Osteoblast (primary cell): ENCODE measurements around the gene NR1H3. TPM values are rescaled to one million over a fixed set of nuclear protein-coding genes. Genes with fewer than 3 reads are reported as not detected.
A peak's percentile ranks its signal among the peaks of the same experiment; 100 is the strongest.

Source experiments
- DNase-seq: peaks from one replicate; pipeline ENCODE4 v3.0.0; 2011; ENCODE audit warnings: low spot score, mixed read lengths; ENCODE audit not compliant: insufficient read length; ENCODE audit errors: missing footprints
- H2AFZ ChIP-seq: 2 replicates; pipeline ENCODE4 v1.6.0; 2011; ENCODE audit warnings: mild to moderate bottlenecking, low read length
- H3K27ac ChIP-seq: 2 replicates; pipeline ENCODE4 v1.5.1; 2011; ENCODE audit warnings: mild to moderate bottlenecking, low read depth, low read length, moderate library complexity
- H3K27me3 ChIP-seq: 2 replicates; pipeline ENCODE4 v1.6.0; 2012; ENCODE audit warnings: mild to moderate bottlenecking, control low read depth, inconsistent platforms, low read length, moderate library complexity; ENCODE audit not compliant: insufficient read depth
- H3K36me3 ChIP-seq: 2 replicates; pipeline ENCODE4 v1.5.1; 2011; ENCODE audit warnings: mild to moderate bottlenecking, low read length, control low read depth, moderate library complexity; ENCODE audit not compliant: insufficient read depth
- H3K4me1 ChIP-seq: 2 replicates; pipeline ENCODE4 v1.5.1; 2011; ENCODE audit warnings: mild to moderate bottlenecking, low read length, control low read depth, moderate library complexity; ENCODE audit not compliant: insufficient read depth
- H3K4me2 ChIP-seq: 2 replicates; pipeline ENCODE4 v1.6.0; 2011; ENCODE audit warnings: mild to moderate bottlenecking, low read length; ENCODE audit not compliant: insufficient read depth
- H3K4me3 ChIP-seq: fragments of 200-600 bp; sonication (generic); 3 replicates; pipeline ENCODE4 v1.5.1; 2012; ENCODE audit warnings: mild to moderate bottlenecking, low read length, inconsistent platforms; ENCODE audit not compliant: insufficient read depth
- H3K79me2 ChIP-seq: 2 replicates; pipeline ENCODE4 v1.6.0; 2012; ENCODE audit warnings: mild to moderate bottlenecking, low read length, control low read depth, inconsistent platforms; ENCODE audit not compliant: insufficient read depth
- H3K9me3 ChIP-seq: 2 replicates; pipeline ENCODE4 v1.5.1; 2011; ENCODE audit warnings: low read depth, low read length, control low read depth
- H4K20me1 ChIP-seq: 2 replicates; pipeline ENCODE4 v1.6.0; 2012; ENCODE audit warnings: mild to moderate bottlenecking, low read length, control low read depth; ENCODE audit not compliant: insufficient read depth
- total RNA-seq: library from RNA; depleted of rRNA; stranded (reverse); fragments of >200 nt; gene quantifications from 2 replicates; pipeline ENCODE4 v1.2.3, GENCODE V29; 2012
- TF ChIP-seq, protein P1 (sequence below): IDR thresholded peaks from 2 replicates; pipeline ENCODE4 v1.5.1; 2011; ENCODE audit warnings: mild to moderate bottlenecking, low read depth, low read length, moderate library complexity; ENCODE audit errors: extremely low read depth

NR1H3 gene
- total RNA-seq, 1 donor, result 18.5 TPM

DNA sequence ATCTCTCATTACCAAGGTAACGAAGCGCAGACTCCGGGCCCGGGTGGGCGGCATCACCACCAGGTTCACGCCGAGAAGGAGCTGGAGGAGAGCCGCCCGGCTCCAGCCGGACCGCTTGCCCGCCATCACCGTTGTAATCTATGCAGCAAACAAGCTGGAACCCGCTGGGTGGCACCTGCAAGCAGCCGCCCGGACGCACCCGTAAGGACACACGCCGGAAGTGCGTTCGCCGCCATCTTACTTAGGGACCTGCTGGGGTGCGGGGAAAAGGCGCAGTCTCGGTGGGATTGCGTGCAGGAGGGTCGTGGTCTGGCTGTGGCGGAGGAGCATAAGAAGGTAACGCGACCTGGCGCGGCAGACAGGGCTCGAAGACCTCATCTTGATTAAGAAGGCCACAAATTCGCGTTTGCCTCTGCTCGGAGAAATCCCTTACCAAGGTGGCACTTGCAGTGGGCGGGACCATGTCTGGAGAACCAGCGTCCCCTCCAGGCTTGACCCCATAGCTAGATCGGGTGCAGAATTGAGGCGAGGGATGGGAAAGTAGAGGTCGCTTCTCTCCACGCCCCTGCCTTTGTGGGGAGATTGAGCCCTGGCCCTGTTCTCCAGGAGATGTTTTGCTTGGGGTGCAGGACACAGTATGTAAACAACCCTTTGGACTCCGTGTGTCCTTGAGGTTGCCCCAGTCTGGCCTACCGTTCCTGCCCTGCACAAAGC lies 9.0 kb upstream of the NR1H3 start, which contains the start of gene ACP2:
Gene ACP2 (minus strand): TSS at position 151 of the 714 bp plus-strand sequence. CDS start 25 bp downstream, at position 126.
- Histone ChIP-seq H3K9me3 (no peaks in the 10 kb centered on the region), H3K27me3 (no peaks in the 10 kb centered on the region), H3K4me1 (peaks cover 17% of the 10 kb centered on the region), H3K4me3 (peak within 1 kb of the TSS; percentile 100), H3K36me3 (peaks cover 24% of the 10 kb centered on the region), H3K79me2 (peaks cover 37% of the 10 kb centered on the region), H3K27ac (peak within 1 kb of the TSS; percentile 98), H3K4me2 (peak within 1 kb of the TSS; percentile 99), H4K20me1 (no peaks in the 10 kb centered on the region), H2AFZ (peak within 1 kb of the TSS; percentile 100)
- TF ChIP-seq, protein P1, sequence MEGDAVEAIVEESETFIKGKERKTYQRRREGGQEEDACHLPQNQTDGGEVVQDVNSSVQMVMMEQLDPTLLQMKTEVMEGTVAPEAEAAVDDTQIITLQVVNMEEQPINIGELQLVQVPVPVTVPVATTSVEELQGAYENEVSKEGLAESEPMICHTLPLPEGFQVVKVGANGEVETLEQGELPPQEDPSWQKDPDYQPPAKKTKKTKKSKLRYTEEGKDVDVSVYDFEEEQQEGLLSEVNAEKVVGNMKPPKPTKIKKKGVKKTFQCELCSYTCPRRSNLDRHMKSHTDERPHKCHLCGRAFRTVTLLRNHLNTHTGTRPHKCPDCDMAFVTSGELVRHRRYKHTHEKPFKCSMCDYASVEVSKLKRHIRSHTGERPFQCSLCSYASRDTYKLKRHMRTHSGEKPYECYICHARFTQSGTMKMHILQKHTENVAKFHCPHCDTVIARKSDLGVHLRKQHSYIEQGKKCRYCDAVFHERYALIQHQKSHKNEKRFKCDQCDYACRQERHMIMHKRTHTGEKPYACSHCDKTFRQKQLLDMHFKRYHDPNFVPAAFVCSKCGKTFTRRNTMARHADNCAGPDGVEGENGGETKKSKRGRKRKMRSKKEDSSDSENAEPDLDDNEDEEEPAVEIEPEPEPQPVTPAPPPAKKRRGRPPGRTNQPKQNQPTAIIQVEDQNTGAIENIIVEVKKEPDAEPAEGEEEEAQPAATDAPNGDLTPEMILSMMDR, result peak; percentile 35
- DNase-seq, result peak; percentile 96

DNA sequence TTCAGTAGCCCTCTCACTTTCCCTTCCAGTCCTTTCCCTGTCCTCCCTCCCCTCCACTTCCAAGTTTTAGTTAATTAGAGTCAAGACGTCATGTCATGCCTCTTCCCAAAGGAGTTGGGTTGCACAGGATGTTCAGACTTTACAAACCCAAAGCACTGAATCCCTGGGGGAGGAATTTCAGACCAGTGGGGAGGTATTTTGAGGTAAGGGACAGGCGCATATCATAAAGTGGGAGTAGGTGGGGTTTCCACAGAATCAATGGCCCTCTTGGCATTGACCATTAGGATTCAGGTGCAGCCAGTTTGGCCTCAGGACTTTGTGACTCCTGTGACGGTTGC lies 8.4 kb upstream of the NR1H3 start:
- H3K27me3 ChIP-seq, result no peaks in the 10 kb centered on the region
- peaks cover 21% of the 10 kb centered on the region for H3K4me1 ChIP-seq
- H4K20me1 ChIP-seq, result no peaks in the 10 kb centered on the region
- H3K27ac ChIP-seq, result peak overlapping the region; percentile 98
- TF ChIP-seq, protein P1, result no peak
- no peak for DNase-seq
- peak overlapping the region; percentile 99 for H3K4me2 ChIP-seq
- peak overlapping the region; percentile 100 for H3K4me3 ChIP-seq
- peaks cover 24% of the 10 kb centered on the region for H3K36me3 ChIP-seq
- peak overlapping the region; percentile 100 for H2AFZ ChIP-seq
- H3K79me2 ChIP-seq, result peaks cover 39% of the 10 kb centered on the region
- no peaks in the 10 kb centered on the region for H3K9me3 ChIP-seq

DNA sequence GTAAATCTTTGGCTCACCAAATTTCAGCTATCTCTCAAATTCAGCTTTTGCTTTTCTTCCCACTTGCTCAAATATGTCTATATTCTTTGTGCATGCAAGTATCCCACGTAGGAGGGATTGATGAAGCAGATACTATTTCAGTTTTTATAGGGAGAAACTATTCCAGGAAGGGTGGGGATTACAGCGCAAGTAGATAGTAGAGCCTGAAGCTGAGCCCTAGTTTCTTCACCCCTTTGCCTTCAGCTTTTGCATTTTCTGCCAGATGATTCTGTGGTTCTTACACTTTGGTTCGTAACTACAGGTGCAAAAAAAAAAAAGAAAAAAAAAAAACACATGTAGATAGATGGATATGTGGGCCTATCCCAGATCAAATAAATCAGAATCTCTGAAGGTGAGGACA lies 6.0 kb upstream of the NR1H3 start:
- Histone ChIP-seq H3K4me1 (peaks cover 32% of the 10 kb centered on the region), H3K9me3 (no peaks in the 10 kb centered on the region), H3K4me3 (no peak overlapping the region), H4K20me1 (no peaks in the 10 kb centered on the region), H3K4me2 (no peak overlapping the region), H3K79me2 (peaks cover 40% of the 10 kb centered on the region), H3K36me3 (peaks cover 5% of the 10 kb centered on the region), H3K27ac (no peak overlapping the region), H3K27me3 (no peaks in the 10 kb centered on the region), H2AFZ (no peak overlapping the region)
- DNase-seq, result no peak
- TF ChIP-seq, protein P1, result no peak

DNA sequence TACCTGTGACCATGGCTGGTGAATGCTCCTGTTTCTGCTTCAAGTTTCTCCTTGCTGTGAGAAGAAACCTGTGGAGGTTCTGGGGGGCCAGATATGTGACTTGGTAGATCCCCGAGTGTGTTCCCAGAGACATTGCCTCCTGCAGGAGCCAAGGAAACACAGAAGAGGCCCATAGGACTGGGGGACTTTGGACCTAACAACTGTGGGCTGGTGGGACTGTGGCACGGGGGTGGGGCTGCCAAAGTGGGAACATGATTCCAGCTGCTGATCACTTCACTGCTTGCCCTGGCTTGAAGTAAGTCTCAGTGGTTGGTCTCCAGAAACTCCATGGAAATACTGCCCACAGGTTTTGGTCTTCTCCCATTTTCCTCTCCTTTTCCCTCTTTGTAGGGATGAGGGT lies 4.1 kb upstream of the NR1H3 start:
- no peaks in the 10 kb centered on the region for H3K9me3 ChIP-seq
- peaks cover 21% of the 10 kb centered on the region for H3K79me2 ChIP-seq
- TF ChIP-seq, protein P1, result no peak
- H3K36me3 ChIP-seq, result no peaks in the 10 kb centered on the region
- DNase-seq, result no peak
- no peaks in the 10 kb centered on the region for H3K27me3 ChIP-seq
- H3K4me2 ChIP-seq, result no peak overlapping the region
- peaks cover 38% of the 10 kb centered on the region for H3K4me1 ChIP-seq
- no peak overlapping the region for H3K4me3 ChIP-seq
- no peak overlapping the region for H2AFZ ChIP-seq
- no peaks in the 10 kb centered on the region for H4K20me1 ChIP-seq
- H3K27ac ChIP-seq, result peak overlapping the region; percentile 73
